DMS79 treated with DMSO at 0.1 percent for 48 hours (cell line): Measurements from ENCODE around the gene SLC15A3.
A peak's percentile ranks its signal among the peaks of the same experiment; 100 is the strongest.
"Not testable (repeated sequence)": the region's sequence is repeated elsewhere in the genome, so short reads cannot be mapped to it uniquely, and the experiment has no call there.

ENCODE experiments used
- DNase-seq: peaks from one replicate; lab custom pipeline; 2025; lab: John Stamatoyannopoulos, UW

The SLC15A3 gene

GRCh38 chr11:60913793-60914632, 38.0 kb downstream of the SLC15A3 start, which contains the start of gene TMEM109:
Gene TMEM109, plus strand, starts transcription at chr11:60914158. Its CDS starts 5,536 bp downstream, at chr11:60919694.
- DNase-seq = peak; percentile 96

GRCh38 chr11:60912851-60913528, 39.0 kb downstream of the SLC15A3 start:
- peak; percentile 52 for DNase-seq

GRCh38 chr11:60912223-60912850, 39.6 kb downstream of the SLC15A3 start:
- peak; percentile 56 for DNase-seq

GRCh38 chr11:60910711-60911380, 41.1 kb downstream of the SLC15A3 start:
- DNase-seq = no peak

GRCh38 chr11:60910281-60910687, 41.7 kb downstream of the SLC15A3 start:
- DNase-seq = no peak

- DNase-seq = not testable (repeated sequence)
Observed at GRCh38 chr11:60909680-60910280, 42.2 kb downstream of the SLC15A3 start.

GRCh38 chr11:60908803-60909202, 43.2 kb downstream of the SLC15A3 start:
- no peak for DNase-seq

GRCh38 chr11:60906132-60906972, 45.6 kb downstream of the SLC15A3 start, which contains the start of gene PRPF19:
Gene PRPF19, minus strand, starts transcription at chr11:60906585. Its CDS starts 203 bp downstream, at chr11:60906382.
- DNase-seq = peak; percentile 95

GRCh38 chr11:60905551-60906113, 46.3 kb downstream of the SLC15A3 start:
- peak; percentile 30 for DNase-seq

GRCh38 chr11:60905047-60905446, 46.9 kb downstream of the SLC15A3 start:
- peak; percentile 16 for DNase-seq

GRCh38 chr11:60902625-60903024, 49.4 kb downstream of the SLC15A3 start:
- no peak for DNase-seq

GRCh38 chr11:60900673-60901404, 51.1 kb downstream of the SLC15A3 start:
- no peak for DNase-seq

GRCh38 chr11:60899977-60900376, 52.0 kb downstream of the SLC15A3 start:
- no peak for DNase-seq

GRCh38 chr11:60899046-60899936, 52.7 kb downstream of the SLC15A3 start:
- peak; percentile 9 for DNase-seq

- DNase-seq = no peak
Observed at GRCh38 chr11:60897496-60897895, 54.5 kb downstream of the SLC15A3 start.

GRCh38 chr11:60895687-60896086, 56.3 kb downstream of the SLC15A3 start:
- no peak for DNase-seq

- peak; percentile 18 for DNase-seq
Observed at GRCh38 chr11:60891103-60891741, 60.8 kb downstream of the SLC15A3 start.

- DNase-seq = no peak
Observed at GRCh38 chr11:60890696-60891095, 61.3 kb downstream of the SLC15A3 start.
